ENCODE data around the gene COL8A1.

DNA sequence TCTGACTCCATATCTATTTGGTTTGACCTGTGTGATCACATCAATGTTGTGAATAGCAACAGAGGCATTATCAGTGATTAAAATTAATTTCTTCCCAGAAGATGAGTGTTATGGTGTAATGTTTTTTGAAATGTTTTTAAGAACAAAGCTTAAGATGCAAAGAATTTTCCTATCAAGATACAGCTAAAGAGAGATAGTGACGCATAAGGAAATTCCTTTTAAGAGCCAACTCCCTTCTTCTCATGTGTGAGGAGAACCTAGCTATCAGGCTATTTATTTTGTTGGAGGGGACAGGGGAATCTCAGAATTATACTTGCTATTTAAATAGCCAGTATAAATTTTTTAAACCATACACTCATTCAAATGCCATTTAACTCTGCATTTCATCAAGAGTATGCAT, 71.3 kb downstream of the COL8A1 start:
- TF ChIP-seq, protein P1, sequence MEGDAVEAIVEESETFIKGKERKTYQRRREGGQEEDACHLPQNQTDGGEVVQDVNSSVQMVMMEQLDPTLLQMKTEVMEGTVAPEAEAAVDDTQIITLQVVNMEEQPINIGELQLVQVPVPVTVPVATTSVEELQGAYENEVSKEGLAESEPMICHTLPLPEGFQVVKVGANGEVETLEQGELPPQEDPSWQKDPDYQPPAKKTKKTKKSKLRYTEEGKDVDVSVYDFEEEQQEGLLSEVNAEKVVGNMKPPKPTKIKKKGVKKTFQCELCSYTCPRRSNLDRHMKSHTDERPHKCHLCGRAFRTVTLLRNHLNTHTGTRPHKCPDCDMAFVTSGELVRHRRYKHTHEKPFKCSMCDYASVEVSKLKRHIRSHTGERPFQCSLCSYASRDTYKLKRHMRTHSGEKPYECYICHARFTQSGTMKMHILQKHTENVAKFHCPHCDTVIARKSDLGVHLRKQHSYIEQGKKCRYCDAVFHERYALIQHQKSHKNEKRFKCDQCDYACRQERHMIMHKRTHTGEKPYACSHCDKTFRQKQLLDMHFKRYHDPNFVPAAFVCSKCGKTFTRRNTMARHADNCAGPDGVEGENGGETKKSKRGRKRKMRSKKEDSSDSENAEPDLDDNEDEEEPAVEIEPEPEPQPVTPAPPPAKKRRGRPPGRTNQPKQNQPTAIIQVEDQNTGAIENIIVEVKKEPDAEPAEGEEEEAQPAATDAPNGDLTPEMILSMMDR (IDR thresholded peaks at IDR 0.05), result no peak
- TF ChIP-seq POLR2A (IDR thresholded peaks at IDR 0.05; ENCODE audit: low read depth) (no peak), POLR2AphosphoS5 (IDR thresholded peaks at IDR 0.05) (no peak)

All from esophagus muscularis mucosa (tissue), 3 donors.